GM12875 (cell line): ENCODE data around the gene TMEM14A.
"Not testable (repeated sequence)": the region's sequence is repeated elsewhere in the genome, so short reads cannot be mapped to it uniquely, and the experiment has no call there.

Experiments
- H3K4me3 ChIP-seq: one replicate; pipeline ENCODE4 v1.5.1; 2011; ENCODE audit warnings: low read depth, low read length, control low read depth
- CTCF ChIP-seq: IDR thresholded peaks from 2 replicates; pipeline ENCODE4 v1.5.1; 2011; ENCODE audit warnings: low read depth, mild to moderate bottlenecking, control low read depth, inconsistent platforms, low read length, moderate library complexity, borderline replicate concordance; ENCODE audit not compliant: insufficient read depth

TMEM14A gene

GRCh38 chr6:52674666-52675065, 3.8 kb downstream of the TMEM14A start:
- no peak for TF ChIP-seq CTCF
- no peak overlapping the region for H3K4me3 ChIP-seq

GRCh38 chr6:52675372-52675771, 4.5 kb downstream of the TMEM14A start:
- H3K4me3 ChIP-seq, result no peak overlapping the region
- TF ChIP-seq CTCF, result no peak

DNA sequence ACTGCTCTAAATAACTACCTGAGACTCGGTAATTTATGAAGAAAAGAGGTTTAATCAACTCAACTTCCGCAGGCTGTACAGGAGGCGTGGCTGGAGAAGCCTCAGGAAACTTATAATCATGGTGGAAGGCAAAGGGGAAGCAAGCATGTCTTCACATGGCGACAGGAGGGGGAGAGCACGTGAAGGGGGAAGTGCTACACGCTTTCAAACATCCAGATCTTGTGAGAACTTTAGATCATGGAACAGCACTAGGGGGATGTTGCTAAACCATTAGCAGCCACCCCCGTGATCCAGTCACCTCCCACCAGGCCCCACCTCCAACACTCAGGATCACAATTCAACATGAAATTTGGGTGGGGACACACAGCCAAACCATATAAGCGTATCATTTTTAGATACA, 5.7 kb downstream of the TMEM14A start:
- H3K4me3 ChIP-seq, result not testable (repeated sequence)

DNA sequence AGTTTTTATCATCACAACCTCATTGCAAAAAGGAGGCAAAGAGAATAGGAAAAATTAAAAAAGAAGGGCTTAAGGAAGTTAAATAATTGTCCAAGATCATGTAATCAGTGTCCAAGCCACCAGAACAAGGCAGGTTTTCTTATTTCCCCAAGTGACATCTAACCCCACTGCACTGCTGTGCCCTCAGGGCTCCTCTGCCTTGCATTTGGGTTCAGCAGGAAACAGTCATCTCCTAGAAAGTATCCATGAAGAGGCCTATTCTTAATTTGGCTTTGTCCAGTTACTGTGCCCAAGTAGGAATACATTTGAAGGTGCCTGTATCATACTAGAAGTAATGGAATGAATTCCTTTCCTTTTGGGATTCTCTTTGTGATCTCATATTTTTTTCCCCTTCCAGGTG, 10.5 kb downstream of the TMEM14A start:
- no peak overlapping the region for H3K4me3 ChIP-seq
- no peak for TF ChIP-seq CTCF

DNA sequence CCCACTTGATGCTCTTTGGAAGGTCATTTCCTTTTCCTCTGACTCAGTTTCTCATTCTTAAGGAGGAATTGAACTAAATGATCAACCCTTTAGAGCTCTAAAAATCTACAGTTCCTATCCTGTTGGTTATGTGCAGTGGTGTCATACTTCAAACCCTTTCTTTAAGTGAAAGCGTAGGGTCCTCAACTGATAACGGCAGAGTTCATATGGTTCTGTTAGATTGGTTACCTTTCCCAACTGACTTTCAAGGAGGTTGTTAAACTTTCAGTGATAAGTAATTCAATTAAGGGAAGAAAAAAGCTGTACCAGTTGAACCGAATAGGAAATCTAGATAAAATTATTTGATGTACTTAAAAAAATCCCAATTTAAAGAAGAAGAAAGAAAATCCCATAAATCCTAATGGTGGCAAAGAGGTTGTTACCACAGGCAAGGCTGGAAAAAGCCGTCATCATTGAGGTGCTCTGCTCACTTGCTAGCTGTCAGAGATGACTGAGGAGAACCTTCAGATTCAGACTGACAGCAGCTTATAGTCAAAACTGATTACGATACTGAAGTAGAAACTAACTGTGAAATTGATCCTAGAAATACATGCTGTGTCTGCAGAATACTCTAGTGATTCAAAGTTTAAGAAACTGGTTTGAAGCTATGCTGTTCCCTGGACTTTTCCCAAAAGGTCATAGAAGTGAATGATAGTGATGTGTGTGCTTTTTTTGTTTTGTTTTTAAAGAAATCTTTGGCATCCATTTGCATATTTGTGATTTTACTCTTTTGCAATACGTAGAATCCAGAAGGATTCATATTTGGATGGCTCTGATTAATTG, 16.2 kb downstream of the TMEM14A start:
- TF ChIP-seq CTCF, result no peak

DNA sequence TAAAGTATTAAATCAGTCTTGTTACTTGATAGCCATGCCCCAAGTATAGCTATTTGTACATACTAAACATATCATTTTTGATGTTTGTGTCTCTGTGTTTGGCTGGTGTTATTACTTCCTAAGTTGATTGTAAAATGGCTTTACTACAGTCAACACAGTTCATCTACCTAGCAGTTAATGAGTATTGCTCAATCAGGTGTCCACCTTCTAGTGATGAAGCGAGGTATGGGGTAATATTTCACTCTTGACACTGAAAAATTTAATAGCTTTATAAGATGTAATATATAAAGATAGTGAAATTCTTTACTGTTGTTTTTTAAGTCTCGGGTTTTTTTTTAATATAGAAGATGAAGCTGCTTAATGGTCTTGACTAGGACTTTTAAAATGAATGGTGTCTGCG, 18.9 kb downstream of the TMEM14A start:
- TF ChIP-seq CTCF, result no peak
- H3K4me3 ChIP-seq, result no peak overlapping the region

More for the DNA sequence above, 16.2 kb downstream of the TMEM14A start:
- H3K4me3 ChIP-seq, result no peak overlapping the region

- TF ChIP-seq CTCF, result no peak
- H3K4me3 ChIP-seq, result no peak overlapping the region
Measured at GRCh38 chr6:52691718-52692117, 20.8 kb downstream of the TMEM14A start.

GRCh38 chr6:52693773-52694172, 22.9 kb downstream of the TMEM14A start:
- H3K4me3 ChIP-seq, result no peak overlapping the region
- no peak for TF ChIP-seq CTCF
